Ramos (cell line): ENCODE data around the gene ZNF48.

Source experiments
- in situ Hi-C: fragments of 300-500 bp; cut with MboI; formaldehyde crosslinking; loops from one replicate; pipeline ENCODE4 v1.14.3; 2022; ENCODE audit warnings: low sequenced_read_pairs; ENCODE audit not compliant: unreplicated experiment

Gene ZNF48

GRCh38 chr16:30397776-30398660, 2.8 kb downstream of the ZNF48 start:
- in situ Hi-C loops: loop anchor here (25.0 kb wide), 1 partner anchor 586 kb away; the partner anchor contains the start of genes MAZ, MVP, PAGR1 and PRRT2

DNA sequence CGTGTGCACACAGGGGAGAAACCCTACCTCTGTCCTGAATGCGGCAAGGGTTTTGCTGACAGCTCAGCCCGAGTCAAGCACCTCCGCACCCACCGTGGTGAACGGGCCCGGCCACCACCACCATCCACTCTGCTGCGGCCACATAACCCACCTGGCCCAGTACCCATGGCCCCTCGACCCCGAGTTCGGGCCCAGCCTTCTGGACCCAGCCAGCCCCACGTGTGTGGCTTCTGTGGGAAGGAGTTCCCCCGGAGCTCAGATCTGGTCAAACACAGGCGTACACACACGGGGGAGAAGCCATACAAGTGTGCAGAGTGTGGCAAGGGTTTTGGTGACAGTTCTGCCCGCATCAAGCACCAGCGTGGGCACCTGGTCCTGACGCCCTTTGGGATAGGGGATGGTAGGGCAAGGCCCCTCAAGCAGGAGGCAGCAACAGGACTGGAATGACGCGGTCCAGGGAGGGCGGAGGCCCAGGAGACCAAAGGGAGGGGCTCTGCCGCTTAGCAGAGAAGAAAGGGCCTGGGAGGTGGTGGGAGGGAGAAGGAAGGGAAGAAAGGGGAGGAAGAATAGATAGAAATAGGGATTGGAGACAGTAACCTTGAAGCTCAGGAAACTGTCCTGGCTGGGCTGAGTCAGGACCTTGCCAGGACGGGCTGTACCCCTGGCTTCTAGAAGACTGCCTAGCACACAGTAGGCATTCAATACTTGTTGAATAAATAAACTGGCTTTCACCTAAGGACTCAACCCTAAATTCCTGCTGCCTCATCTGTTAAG, 3.6 kb downstream of the ZNF48 start:
- in situ Hi-C loops: loop anchor here (25.0 kb wide), 1 partner anchor 587 kb away; the partner anchor contains the start of genes MAZ, MVP, PAGR1 and PRRT2

GRCh38 chr16:30399435-30400186, 4.4 kb downstream of the ZNF48 start:
- in situ Hi-C loops: loop anchor here (10.0 to 25.0 kb wide), 2 partner anchors 315 to 587 kb away; partner anchors contain the start of genes MAZ, MVP, PAGR1 and PRRT2

GRCh38 chr16:30401768-30402425, 6.7 kb downstream of the ZNF48 start:
- in situ Hi-C loops: loop anchor here (10.0 kb wide), 1 partner anchor 317 kb away; no protein-coding TSS in a partner anchor

GRCh38 chr16:30406795-30407101, 11.5 kb downstream of the ZNF48 start:
- in situ Hi-C loops: loop anchor here (10.0 kb wide), 1 partner anchor 322 kb away; no protein-coding TSS in a partner anchor

DNA sequence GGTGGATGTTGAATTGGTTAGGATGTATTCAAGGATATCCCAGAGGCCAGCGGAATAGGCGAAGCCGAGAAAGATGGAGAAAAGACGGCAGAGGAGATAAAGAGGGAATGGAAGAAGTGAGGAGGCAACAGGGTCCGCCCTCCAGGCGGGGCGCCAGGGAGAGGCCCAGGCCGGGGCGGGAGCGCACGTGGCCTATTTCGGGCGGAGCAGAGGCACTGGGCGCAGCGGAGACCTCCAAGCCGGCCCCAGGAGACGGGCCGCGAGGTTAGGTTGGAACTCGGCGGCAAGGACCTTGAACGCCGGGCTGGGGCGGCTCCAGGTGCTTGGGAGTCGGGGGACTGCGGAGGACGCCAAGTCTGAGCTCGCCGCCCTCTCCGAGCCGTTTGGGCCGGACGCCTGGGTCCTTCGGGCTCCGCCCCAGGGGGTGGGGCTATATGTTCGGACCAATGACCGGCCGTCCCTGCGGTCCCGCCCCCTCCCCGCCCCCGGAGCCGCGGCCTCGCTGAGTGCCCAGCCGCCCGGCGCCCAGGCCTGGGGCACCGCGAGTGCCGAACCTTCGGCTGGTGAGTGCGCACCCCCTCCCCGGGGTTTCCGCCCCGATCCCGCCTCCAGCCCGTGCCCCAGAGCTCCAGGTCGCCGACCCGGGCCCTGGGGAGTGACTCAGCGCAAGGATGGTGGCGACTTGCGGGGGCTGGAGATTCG, 12.0 kb downstream of the ZNF48 start, which contains the start of gene ZNF771:
TSS of gene ZNF771 (plus strand) at position 505 of the 702 bp plus-strand sequence. CDS start 448 bp downstream, outside the sequence.
- in situ Hi-C loops: loop anchor here (10.0 kb wide), 1 partner anchor 322 kb away; no protein-coding TSS in a partner anchor

DNA sequence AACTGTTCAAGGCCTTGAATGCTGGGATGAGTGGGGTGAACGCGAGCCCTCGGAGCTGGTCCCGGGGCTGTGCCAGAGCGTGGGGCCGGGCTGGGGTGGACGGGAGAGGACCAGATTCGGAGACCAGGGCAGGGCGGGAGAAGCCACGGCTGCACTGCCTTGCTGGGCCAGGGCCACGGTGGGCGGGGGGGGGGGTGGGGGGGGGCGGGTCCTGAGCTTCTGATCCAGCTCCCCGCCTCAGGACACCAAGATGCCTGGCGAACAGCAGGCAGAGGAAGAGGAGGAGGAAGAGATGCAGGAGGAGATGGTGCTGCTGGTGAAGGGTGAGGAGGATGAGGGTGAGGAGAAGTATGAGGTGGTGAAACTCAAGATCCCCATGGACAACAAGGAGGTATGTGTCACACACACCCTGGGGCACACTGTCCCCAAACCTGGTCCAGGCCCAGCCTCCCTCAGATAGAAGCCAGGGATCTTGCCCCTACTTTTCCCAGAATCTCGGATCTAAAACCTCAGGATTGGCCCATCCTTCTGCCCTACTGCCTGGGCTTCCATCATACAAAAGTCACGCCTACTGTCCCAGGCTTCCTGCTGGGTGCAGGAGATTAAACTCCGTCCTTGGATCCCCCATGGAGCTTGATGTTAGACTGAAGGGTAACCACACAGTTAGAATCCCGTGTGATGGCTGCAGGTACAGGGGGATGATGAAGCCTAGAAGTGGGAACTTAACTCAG, 12.7 kb downstream of the ZNF48 start:
- in situ Hi-C loops: loop anchor here (10.0 kb wide), 1 partner anchor 323 kb away; no protein-coding TSS in a partner anchor

- in situ Hi-C loops: loop anchor here (5.0 to 10.0 kb wide), 2 partner anchors 37 to 325 kb away; partner anchors contain the start of genes MYL11 and TBC1D10B
Observed at GRCh38 chr16:30409125-30410060, 14.2 kb downstream of the ZNF48 start.

GRCh38 chr16:30413112-30413806, 18.0 kb downstream of the ZNF48 start:
- in situ Hi-C loops: loop anchor here (5.0 kb wide), 1 partner anchor 41 kb away; the partner anchor contains the start of genes MYL11 and TBC1D10B

- in situ Hi-C loops: loop anchor here (5.0 kb wide), 1 partner anchor 42 kb away; the partner anchor contains the start of genes MYL11 and TBC1D10B
Observed at GRCh38 chr16:30414159-30414558, 18.9 kb downstream of the ZNF48 start.

DNA sequence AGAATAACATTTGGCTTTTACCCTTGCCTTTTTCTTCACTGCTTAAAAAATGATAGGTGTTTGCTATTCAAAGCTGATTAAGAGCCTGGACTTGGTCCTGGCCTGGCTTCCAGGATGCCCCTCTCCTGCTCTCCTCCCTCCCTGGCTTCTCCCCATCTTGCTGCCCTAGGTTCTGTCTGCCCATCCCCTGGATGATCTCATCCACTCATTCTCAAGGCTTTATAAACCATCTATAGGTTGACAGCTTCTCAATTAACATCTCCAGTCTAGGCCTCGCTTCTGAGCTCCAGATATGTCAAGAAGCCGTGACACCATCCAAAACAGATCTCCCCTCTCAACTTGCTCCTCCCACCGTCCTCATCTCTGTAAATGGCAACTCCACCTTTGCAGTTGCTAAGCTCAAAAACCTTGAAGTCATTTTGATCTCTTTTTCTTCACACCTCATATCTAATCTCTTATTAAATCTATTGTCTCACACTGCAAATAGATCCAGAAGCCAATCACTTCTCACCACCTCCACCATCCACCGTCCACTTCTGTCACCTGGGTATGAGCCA, 20.9 kb downstream of the ZNF48 start:
- in situ Hi-C loops: no loop called here

- in situ Hi-C loops: no loop called here
Observed at GRCh38 chr16:30416624-30417528, 21.7 kb downstream of the ZNF48 start.

DNA sequence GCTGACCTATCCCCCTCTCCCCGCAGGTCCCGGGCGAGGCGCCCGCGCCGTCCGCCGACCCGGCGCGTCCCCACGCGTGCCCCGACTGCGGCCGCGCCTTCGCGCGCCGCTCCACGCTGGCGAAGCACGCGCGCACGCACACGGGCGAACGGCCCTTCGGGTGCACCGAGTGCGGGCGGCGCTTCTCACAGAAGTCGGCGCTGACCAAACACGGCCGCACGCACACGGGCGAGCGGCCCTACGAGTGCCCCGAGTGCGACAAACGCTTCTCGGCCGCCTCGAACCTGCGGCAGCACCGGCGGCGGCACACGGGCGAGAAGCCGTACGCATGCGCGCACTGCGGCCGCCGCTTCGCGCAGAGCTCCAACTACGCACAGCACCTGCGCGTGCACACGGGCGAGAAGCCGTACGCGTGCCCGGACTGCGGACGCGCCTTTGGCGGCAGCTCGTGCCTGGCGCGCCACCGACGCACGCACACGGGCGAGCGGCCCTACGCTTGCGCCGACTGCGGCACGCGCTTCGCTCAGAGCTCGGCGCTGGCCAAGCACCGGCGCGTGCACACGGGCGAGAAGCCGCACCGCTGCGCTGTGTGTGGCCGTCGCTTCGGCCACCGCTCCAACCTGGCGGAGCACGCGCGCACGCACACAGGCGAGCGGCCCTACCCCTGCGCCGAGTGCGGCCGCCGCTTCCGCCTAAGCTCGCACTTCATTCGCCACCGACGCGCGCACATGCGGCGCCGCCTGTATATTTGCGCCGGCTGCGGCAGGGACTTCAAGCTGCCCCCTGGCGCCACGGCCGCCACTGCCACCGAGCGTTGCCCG, 22.5 kb downstream of the ZNF48 start:
- in situ Hi-C loops: no loop called here
